ENCODE measurements around the gene C2orf49.
A peak's percentile ranks its signal among the peaks of the same experiment; 100 is the strongest.

The C2orf49 gene

DNA sequence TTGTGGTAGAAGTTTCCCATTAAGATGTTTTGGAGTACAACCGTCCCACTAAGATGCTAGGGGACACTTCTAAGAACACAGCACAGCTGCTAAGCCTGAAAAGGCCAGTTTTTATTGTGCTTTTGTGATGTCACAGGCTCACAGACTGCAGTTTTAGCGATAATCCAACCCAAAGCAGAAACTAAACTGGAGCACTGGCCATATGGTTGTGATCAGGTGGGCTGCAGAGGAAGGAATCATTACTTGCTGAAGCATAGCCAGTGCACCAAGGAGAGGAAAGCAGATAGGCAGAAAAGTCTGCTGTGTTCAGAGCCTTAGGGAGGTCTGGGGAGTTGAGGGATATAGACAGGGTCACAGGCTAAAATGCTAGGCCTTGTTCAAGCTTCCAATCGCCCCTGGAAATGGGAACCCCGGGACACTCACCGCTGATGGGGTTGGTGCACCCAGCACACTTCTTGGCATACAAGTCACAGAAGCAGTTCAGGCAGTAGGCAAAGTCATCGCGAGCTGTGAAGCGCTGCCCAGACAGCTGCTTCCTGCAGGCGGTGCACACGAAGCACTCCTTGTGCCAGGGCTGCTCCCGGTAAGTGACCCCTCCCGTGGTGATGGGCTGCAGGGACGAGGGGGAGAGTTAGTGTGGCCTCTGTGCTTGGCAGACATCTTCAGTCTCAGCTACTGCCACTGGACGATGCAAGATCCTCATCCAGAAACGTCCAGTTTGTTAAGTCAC lies 25.7 kb downstream of the C2orf49 start:
- no peak for DNase-seq

- peak; percentile 31 for DNase-seq
Observed at GRCh38 chr2:105364436-105365139, 27.2 kb downstream of the C2orf49 start.

- no peak for DNase-seq
Observed at GRCh38 chr2:105365206-105365605, 27.9 kb downstream of the C2orf49 start.

DNA sequence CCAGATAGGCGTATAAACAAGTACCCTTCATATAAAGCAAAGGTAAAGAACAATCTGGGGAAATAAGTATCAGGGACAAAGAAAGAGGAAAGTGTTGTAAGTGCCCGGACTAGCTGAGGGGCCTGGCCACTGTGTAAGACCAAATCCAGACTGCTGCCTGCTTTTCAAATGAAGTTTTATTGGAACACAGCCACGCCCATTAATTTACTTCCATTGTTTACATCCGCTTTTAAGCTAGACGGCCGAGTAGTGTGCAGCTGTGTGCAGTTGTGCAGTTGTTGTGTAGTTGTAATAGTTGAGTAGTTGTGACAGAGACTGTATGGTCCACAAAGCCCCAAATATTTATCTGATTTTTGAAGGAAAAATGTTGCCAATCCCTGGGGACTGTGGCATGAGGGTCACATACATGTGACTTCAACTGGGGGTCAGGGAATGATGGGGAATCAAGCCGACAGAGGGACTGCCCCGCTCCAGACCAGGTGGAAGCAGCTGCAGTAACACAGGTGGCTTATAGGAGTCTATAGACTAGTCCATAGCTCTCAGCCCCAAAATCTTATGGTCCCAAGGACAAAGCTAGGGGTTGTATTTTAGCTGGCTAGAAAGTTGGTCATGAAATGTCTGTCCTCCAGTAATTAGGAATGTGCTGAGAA lies 31.5 kb downstream of the C2orf49 start:
- DNase-seq = no peak

- DNase-seq = peak; percentile 71
Observed at GRCh38 chr2:105369777-105370690, 32.7 kb downstream of the C2orf49 start.

- no peak for DNase-seq
Observed at GRCh38 chr2:105371156-105371555, 33.8 kb downstream of the C2orf49 start.

DNA sequence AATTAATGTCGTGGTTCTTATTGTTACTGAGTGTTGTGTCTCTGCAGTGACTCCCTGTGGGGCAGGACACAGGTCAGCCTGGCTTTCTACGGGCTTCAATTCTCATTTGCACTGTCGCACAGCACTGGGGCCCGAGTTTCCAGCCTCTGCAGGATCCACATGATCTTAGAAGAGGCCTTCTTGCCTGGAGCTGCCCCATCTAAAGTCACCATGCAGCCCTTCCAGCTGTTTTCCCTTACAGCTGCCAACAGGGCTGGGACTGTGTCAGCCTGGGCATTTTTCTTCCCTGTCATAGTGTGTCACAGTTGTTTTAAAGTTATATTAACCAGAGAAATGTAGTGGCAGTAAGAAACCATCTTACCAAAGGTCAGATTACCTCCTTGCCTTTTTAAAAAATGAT lies 34.5 kb downstream of the C2orf49 start:
- no peak for DNase-seq

DNA sequence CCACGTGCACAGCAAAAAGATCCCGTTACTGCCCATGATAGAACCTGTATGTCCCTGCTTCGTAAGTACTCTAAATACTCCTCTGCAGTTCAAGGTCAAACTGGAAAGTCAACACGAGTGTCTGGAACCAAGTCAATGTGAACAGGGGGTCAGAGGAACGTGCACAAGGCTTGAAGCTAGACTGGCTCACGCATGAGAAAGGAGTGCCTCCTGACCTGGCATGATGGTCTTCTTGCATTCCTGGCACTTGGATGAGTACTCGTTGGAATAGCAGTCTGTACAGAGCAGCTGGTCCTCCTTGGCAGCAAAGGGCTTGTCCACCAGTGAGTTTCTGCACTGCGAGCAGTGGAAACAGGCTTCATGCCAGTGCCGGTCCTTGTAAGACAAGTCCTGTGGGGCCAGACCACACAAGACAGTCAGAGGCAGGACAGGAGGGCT lies 36.0 kb downstream of the C2orf49 start:
- DNase-seq = no peak

GRCh38 chr2:105373895-105374401 lies 36.6 kb downstream of the C2orf49 start:
- no peak for DNase-seq

GRCh38 chr2:105375001-105375561 lies 37.7 kb downstream of the C2orf49 start:
- no peak for DNase-seq

GRCh38 chr2:105376010-105376409 lies 38.7 kb downstream of the C2orf49 start:
- DNase-seq = no peak

DNA sequence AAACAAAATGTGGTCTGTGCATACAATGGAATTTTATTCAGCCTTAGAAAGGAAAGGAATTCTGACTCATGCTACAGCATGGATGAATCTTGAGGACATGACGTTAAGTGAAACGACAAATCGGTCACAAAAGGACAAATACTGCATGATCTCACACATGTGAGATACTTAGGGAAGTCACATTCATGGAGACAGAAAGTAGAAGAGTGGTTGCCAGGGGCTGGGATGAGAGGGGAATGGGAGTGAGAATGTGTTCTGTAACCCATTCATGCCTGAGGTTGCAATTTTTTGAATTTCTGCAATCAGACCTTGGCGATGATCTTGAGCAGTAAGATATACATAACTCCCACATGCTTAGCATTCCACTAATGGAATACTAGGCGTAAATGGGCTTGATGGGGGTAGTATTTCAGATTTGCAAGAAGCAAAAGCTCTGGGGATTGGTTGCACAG lies 39.5 kb downstream of the C2orf49 start:
- peak; percentile 51 for DNase-seq

DNA sequence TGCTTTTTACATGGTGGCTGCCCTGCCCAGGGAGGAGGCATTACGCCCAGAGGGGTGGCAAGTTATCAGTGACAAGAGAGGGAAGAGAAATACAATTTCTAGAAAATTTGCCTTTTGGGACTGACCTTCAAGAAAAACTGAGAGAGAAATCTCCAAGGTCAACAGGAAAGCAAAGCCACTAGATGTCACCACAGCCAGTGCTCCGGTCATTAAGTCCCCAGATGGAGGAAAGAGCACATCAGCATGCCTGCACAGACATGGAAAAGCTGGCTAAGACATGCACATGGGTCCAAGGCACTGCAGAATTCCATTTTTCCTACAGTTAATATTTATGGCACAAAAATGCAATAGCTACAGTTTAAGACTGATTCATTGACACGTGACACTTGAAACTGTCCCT lies 40.5 kb downstream of the C2orf49 start:
- no peak for DNase-seq

DNA sequence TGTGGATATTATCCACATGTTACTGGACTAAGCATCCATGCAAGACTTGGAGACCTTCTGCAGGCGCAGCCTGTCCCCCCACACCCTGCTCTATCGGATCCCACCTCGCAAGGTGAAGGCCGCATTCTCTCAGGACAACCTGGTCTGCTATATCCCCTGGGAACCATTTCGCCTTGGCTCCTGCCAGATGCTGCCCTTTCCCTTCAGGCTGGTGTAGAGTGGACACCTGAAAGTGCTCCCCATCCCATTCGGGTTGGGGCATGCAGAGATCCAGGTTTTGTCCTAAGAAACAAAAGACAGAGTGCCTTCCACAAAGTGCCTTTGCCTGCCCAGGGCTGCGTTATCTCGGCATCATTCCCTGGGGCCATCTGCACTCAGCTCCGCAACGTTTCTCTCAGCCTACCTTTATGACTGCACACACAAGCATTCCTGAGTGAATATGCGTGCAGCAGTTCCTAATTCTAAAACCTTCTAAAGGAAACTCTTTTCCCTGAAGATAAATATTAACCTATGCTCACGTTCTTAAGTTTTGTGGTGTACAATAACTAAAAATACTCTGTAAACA lies 41.0 kb downstream of the C2orf49 start:
- no peak for DNase-seq

DNA sequence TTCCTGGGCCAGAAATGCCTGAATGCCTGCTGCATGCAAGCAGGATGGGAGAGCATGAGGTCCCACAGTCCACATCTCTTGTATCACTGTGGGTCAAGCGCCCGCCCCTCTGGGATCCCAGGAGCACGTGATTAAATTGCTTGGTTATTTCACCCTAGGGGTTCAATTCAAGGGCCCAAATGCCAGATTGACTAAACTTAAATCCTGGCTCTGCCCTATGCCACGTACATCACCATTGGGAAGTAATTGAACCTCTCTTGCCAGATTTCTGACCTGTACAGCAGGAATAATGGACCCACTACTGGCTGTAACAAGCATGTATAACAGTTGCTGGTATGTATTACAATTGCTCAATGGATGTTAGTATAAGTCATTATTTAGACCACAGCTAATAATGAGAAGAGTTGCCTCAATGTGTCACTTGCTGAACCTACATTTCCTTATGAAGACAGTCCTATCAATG lies 41.6 kb downstream of the C2orf49 start:
- no peak for DNase-seq

GRCh38 chr2:105379741-105380186 lies 42.4 kb downstream of the C2orf49 start:
- DNase-seq = no peak

DNA sequence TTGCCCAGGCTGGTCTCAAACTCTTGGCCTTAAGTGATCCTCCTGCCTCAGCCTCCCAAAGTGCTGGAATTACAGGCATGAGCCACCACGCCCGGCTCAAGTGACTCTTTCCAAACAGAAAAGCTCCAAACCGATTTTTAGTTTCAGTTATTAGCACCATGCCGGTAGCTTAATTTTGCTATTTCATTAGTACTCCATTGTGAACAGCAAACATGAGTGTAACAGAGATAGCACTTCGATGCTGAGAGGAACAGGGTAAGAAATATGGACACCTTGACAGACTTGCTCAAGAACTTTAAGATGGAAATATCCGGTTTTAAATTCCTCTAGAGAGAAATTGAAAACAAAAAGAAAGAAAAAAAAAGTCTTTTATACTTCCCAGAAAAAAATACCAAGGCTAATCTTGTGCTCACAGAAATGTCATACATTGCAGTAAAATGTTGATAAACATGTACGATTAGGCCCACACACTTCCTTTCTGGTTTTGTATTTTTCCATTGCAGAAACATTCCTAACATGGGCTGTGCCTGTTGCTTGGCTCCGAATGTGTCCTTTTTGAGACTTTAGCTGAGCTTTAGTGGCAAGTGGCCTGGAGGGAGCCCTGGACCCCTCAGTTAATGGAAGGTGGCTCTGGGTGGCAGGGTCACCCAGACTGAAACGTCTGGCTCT lies 43.2 kb downstream of the C2orf49 start:
- DNase-seq = no peak

DNA sequence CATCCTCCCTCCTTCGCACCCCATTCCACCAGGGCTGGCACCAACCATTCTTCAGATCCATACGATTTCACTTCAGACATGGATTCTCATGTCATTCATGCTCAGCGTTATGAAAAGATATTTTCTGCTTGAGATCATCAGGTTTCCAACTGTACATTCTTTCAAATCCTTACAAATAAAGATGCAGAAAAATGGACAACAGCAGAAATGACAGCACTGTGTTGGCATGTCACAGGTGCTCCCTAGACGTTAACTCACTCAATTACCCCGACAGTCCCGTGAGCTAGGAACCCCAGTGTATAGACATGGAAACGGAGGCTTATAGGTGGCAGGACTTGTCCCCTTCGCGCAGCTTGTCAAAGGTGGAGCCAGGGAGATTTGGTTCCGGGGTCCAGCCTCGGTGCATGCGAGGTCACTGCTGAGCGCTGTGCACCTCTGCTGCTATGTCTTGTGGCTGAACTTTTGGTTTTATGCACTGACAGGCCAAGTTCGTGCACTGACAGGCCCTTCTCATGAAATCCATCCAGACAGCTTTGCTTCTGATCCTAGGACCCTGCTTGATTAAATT lies 43.8 kb downstream of the C2orf49 start:
- DNase-seq = no peak

- no peak for DNase-seq
Observed at GRCh38 chr2:105382177-105382576, 44.8 kb downstream of the C2orf49 start.

DNA sequence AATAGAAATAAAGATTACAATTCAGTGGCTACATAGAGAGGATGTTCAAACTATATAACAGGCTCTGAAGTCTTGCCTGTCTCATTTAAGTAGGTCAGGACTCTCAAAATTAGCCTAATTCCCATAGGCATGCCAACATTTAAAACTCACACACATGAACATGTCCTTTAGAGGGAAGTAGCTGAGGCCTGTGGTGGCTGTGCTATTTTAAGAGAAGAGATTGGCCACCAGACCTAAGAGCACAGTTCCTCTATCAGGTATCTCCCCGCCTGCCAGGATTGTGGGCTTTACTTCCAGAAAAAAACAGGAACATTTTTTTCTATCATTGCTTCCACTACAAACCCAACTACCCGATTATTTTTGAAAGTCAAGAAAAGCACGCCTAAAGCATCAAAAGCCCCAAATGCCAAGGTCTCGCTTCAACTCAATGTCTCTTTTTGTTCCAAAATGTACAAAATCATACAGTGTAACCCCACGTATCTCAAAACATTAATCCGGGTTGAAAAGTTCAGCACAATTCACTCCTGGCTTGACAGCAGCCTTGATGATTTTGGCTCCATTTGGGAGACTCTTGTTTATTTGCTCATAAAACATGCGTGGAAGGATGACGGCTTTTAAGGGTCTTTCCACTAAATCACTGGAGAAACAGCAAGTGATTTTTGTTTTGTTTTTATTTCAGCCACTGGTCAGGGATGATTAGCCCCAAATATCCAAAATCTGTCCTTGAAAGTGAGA lies 46.3 kb downstream of the C2orf49 start:
- DNase-seq = no peak
